ENCODE data around the gene NF2.

DNA sequence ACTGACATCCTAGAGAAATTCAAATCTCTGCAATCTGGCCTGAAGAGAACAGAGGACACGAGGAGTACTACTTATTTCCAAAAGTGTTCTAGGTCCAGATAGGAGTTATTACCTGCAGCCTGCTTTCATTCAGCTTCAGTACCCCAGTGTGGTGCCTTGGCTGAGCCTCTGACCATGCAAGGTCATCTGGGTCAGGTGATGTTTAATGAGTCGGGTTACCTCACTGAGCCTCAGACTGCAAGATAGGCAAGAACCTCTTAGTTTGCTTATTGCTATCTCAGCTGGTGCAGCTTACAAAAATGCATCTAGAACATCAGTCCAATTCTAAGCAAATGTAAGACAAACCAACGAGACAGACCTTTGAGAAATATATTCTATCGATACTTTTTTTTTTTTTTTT is 9.5 kb upstream of the NF2 start:
- TF ChIP-seq, protein P1, sequence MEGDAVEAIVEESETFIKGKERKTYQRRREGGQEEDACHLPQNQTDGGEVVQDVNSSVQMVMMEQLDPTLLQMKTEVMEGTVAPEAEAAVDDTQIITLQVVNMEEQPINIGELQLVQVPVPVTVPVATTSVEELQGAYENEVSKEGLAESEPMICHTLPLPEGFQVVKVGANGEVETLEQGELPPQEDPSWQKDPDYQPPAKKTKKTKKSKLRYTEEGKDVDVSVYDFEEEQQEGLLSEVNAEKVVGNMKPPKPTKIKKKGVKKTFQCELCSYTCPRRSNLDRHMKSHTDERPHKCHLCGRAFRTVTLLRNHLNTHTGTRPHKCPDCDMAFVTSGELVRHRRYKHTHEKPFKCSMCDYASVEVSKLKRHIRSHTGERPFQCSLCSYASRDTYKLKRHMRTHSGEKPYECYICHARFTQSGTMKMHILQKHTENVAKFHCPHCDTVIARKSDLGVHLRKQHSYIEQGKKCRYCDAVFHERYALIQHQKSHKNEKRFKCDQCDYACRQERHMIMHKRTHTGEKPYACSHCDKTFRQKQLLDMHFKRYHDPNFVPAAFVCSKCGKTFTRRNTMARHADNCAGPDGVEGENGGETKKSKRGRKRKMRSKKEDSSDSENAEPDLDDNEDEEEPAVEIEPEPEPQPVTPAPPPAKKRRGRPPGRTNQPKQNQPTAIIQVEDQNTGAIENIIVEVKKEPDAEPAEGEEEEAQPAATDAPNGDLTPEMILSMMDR (IDR thresholded peaks at IDR 0.05): no peak
- TF ChIP-seq POLR2A (IDR thresholded peaks at IDR 0.05): no peak

Data from testis (tissue), 2 donors.